K562 (cell line): ENCODE measurements around the gene BSPRY.

ENCODE experiments used
- ZNF232 ChIP-seq: sonication (generic); formaldehyde crosslinking; IDR thresholded peaks from 2 replicates; pipeline ENCODE4 v1.8.0; 2022; ENCODE audit warnings: mild to moderate bottlenecking, missing genetic modification reagents
- TF ChIP-seq, protein P1 (sequence below): sonication (generic); formaldehyde crosslinking; IDR thresholded peaks from 2 replicates; pipeline ENCODE4 v1.5.0; 2020; ENCODE audit warnings: missing genetic modification reagents

DNA sequence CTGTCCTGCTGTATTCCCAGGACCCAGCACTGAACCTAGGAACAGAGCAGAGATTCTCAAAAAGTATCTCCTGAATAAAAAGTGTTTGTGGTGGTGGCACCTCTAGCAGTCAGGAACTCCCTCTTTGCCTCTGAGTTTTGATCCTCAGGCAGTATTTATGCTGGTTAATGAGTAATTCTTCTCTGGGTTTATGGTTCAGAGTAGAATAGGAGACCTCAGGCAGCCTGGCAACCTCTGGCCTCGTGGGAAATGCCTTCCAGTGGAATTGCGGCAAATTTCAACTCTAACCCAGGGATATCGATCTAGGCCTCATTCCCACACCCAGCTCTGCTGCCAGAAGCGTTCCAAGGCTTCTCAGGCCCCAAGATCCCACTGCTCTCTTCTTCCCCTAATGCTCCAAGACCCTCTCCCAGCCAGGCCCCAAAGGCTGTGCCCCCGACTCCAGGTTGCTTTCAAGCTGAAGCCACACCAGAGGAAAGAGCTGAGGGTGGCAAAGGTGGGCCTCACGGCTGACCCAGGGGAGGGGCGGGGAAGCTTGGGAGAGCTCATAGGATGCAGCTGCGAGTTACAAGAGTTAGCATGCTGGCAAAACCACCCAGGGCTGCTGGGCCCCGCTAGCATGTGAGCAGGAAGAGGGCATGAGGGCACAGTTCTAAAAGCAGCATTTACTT is 38.4 kb downstream of the BSPRY start:
- TF ChIP-seq ZNF232 (CRISPR knock-in tag), result no peak
- TF ChIP-seq, protein P1, sequence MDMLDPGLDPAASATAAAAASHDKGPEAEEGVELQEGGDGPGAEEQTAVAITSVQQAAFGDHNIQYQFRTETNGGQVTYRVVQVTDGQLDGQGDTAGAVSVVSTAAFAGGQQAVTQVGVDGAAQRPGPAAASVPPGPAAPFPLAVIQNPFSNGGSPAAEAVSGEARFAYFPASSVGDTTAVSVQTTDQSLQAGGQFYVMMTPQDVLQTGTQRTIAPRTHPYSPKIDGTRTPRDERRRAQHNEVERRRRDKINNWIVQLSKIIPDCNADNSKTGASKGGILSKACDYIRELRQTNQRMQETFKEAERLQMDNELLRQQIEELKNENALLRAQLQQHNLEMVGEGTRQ (CRISPR knock-in tag), result no peak
